A549 (cell line): Measurements from ENCODE around the gene GAB1.

Experiments
- CEBPB ChIP-seq, 2 experiments: fragments of >200 bp in 1 of 2; sonication (Bioruptor Twin) in 1 of 2; formaldehyde crosslinking in 1 of 2; IDR thresholded peaks; 2 replicates each; pipeline ENCODE4 v1.6.1; 2012 to 2016
- CHD4 ChIP-seq: fragments of 200-600 bp; sonication (generic); IDR thresholded peaks from 2 replicates; pipeline ENCODE4 v1.6.1; 2016; ENCODE audit warnings: antibody characterized with exemption, mild to moderate bottlenecking, borderline replicate concordance
- CTCF ChIP-seq: fragments of >200 bp; sonication (Bioruptor Twin); formaldehyde crosslinking; IDR thresholded peaks from 3 replicates; pipeline ENCODE4 v1.5.1; 2016
- EP300 ChIP-seq, 2 experiments: fragments of >200 bp; sonication (Bioruptor Twin); formaldehyde crosslinking; IDR thresholded peaks; 2 replicates in 1 of 2; 3 replicates in 1 of 2; pipeline ENCODE4 v1.6.1; 2016 to 2017
- KDM1A ChIP-seq: fragments of 200-600 bp; sonication (generic); IDR thresholded peaks from 2 replicates; pipeline ENCODE4 v1.6.1; 2016; ENCODE audit warnings: low read depth, mild to moderate bottlenecking
- POLR2A ChIP-seq: IDR thresholded peaks from 2 replicates; pipeline ENCODE4 v1.6.1; 2012; ENCODE audit warnings: mild to moderate bottlenecking, low read length
- REST ChIP-seq: fragments of 200-600 bp; sonication (generic); IDR thresholded peaks from 2 replicates; pipeline ENCODE4 v1.6.1; 2016; ENCODE audit warnings: antibody characterized with exemption, mild to moderate bottlenecking, moderate library complexity
- RFX5 ChIP-seq: fragments of 450-650 bp; IDR thresholded peaks from 2 replicates; pipeline ENCODE4 v1.7.1; 2014; ENCODE audit warnings: antibody characterized with exemption, mild to moderate bottlenecking, moderate library complexity
- SMC3 ChIP-seq: fragments of >200 bp; sonication (Bioruptor Twin); formaldehyde crosslinking; IDR thresholded peaks from 3 replicates; pipeline ENCODE4 v1.6.1; 2018; ENCODE audit warnings: inconsistent platforms

- TF ChIP-seq CEBPB (IDR thresholded peaks at IDR 0.05): no peak
- TF ChIP-seq SMC3: no peak
- TF ChIP-seq REST: no peak
- TF ChIP-seq CTCF: no peak
- TF ChIP-seq POLR2A: no peak
- TF ChIP-seq RFX5: no peak
- TF ChIP-seq CHD4: no peak
- TF ChIP-seq EP300 (IDR thresholded peaks at IDR 0.05): no peak
- TF ChIP-seq KDM1A: no peak
Observed at GRCh38 chr4:143407888-143408287, 71.2 kb downstream of the GAB1 start.
